ENCODE measurements around the gene SLC35E3.
"Not testable (repeated sequence)": the region's sequence is repeated elsewhere in the genome, so short reads cannot be mapped to it uniquely, and the experiment has no call there.

Gene SLC35E3

GRCh38 chr12:68815232-68815927, 69.4 kb downstream of the SLC35E3 start:
- Histone ChIP-seq H3K9ac (ENCODE audit: low read length) (no peak overlapping the region), H3K4me1 (ENCODE audit: control insufficient read depth, insufficient read depth, low read length) (no peaks in the 10 kb centered on the region), H3K36me3 (ENCODE audit: control insufficient read depth, insufficient read depth, low read length) (peaks cover 95% of the 10 kb centered on the region), H3K27ac (ENCODE audit: low read depth, low read length) (no peak overlapping the region), H3K9me3 (ENCODE audit: control insufficient read depth, insufficient read depth, low read depth, low read length) (no peaks in the 10 kb centered on the region), H3K27me3 (ENCODE audit: control insufficient read depth, insufficient read depth, low read length) (no peaks in the 10 kb centered on the region), H3K4me3 (ENCODE audit: low read depth, low read length) (no peak overlapping the region)

DNA sequence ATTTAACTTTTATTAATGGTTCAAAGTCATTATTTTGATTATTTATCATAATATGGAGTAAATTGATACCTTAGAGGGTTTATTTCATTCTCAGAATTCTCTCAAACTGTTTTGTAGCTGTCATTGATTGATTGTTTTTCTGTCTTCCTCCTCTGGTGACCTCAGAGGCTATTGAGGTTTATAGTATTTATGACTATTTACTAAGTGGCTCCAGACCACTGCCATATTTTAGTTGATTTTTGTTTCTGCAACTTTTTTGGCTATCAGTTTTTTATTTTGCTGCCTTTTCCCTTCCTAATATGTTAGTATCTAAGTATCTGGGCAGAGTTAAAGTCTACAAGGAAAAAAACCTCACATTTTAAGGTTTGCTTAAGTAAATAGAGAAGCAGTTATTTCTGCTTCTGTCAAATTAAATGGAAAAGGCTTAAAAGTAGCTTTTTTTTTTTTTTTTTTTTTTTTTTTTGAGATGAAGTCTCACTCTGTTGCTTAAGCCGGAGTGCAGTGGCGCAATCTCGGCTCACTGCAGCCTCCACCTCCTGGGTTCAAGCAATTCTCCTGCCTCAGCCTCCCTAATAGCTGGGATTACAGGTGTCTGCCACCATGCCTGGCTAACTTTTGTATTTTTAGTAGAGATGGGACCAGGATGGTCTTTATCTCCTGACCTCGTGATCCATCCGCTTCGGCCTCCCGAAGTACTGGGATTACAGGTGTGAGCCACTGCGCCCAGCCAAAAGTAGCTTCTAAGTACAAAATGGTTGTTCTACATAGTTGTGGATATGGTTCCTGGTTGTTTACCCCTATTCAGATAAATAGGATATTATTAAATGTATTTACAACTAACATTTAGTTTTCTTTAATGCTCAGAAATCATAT, 70.2 kb downstream of the SLC35E3 start:
- Histone ChIP-seq H3K4me1 (ENCODE audit: control insufficient read depth, insufficient read depth, low read length) (no peaks in the 10 kb centered on the region), H3K36me3 (ENCODE audit: control insufficient read depth, insufficient read depth, low read length) (peaks cover 95% of the 10 kb centered on the region), H3K4me3 (ENCODE audit: low read depth, low read length) (no peak overlapping the region), H3K27ac (ENCODE audit: low read depth, low read length) (no peak overlapping the region), H3K27me3 (ENCODE audit: control insufficient read depth, insufficient read depth, low read length) (no peaks in the 10 kb centered on the region), H3K9ac (ENCODE audit: low read length) (no peak overlapping the region), H3K9me3 (ENCODE audit: control insufficient read depth, insufficient read depth, low read depth, low read length) (no peaks in the 10 kb centered on the region)

GRCh38 chr12:68819481-68819880, 73.5 kb downstream of the SLC35E3 start:
- not testable (repeated sequence) for H3K4me3 ChIP-seq (ENCODE audit: low read depth, low read length); H3K4me1 ChIP-seq (ENCODE audit: control insufficient read depth, insufficient read depth, low read length); H3K27ac ChIP-seq (ENCODE audit: low read depth, low read length); H3K9me3 ChIP-seq (ENCODE audit: control insufficient read depth, insufficient read depth, low read depth, low read length); H3K9ac ChIP-seq (ENCODE audit: low read length); H3K27me3 ChIP-seq (ENCODE audit: control insufficient read depth, insufficient read depth, low read length)
- H3K36me3 ChIP-seq (ENCODE audit: control insufficient read depth, insufficient read depth, low read length), result peaks cover 97% of the 10 kb centered on the region

DNA sequence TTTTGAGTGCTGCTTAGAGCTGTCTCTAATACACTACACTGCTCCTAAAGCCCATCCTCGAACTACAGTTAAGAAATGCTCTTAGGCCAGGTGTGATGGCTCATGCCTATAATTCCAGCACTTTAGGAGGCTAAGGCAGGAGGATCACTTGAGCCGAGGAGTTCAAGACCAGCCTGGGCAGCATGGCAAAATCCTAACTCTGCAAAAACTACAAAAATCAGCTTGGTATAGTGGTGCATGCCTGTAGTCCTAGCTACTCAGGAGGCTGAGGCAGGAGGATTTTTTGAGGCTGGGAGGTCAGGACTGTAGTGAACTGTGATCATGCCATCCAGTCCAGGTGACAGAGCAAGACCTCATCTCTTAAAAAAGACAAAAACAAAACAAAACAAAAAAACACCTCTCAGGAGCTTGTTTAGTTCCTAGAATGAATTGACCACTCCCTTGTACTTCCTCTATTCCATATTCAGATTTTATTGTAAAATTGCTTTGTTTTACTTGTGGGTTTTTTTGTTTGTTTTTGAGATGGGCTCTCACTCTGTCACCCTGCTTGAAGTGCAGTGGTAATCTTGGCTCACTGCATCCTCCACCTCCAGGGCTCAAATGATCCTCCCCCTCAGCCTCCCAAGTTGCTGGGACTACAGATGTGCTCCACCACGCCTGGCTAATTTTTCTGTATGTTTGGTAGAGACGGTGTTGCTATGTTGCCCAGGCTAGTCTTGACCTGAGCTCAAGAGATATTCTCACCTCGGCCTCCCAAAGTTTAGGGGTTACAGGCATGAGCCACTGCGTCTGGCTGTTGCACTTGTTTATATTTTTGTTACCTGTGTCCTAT, 75.6 kb downstream of the SLC35E3 start:
- Histone ChIP-seq H3K4me1 (ENCODE audit: control insufficient read depth, insufficient read depth, low read length) (no peaks in the 10 kb centered on the region), H3K9ac (ENCODE audit: low read length) (no peak overlapping the region), H3K27ac (ENCODE audit: low read depth, low read length) (no peak overlapping the region), H3K4me3 (ENCODE audit: low read depth, low read length) (no peak overlapping the region), H3K27me3 (ENCODE audit: control insufficient read depth, insufficient read depth, low read length) (no peaks in the 10 kb centered on the region), H3K36me3 (ENCODE audit: control insufficient read depth, insufficient read depth, low read length) (peaks cover 95% of the 10 kb centered on the region), H3K9me3 (ENCODE audit: control insufficient read depth, insufficient read depth, low read depth, low read length) (no peaks in the 10 kb centered on the region)

DNA sequence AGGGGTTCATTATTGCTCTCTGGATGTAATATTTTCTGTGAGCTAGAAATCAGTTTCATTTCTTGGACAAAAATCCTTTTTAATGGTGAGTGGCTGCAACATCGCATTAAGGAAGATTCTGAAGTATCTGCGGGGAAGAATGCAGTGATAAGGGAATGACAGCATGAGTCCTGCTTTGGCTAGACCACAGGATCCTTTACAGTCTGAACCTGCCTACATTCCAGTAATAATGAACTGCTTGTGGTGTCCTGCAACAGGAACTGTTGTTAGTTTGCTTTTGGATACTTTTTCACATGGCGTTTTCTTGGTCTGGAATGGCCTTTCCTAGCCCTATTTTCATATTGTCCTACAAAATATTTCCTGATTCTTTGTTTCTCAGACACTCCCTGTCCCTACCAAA, 77.7 kb downstream of the SLC35E3 start:
- H3K4me1 ChIP-seq (ENCODE audit: control insufficient read depth, insufficient read depth, low read length), result no peaks in the 10 kb centered on the region
- H3K4me3 ChIP-seq (ENCODE audit: low read depth, low read length), result no peak overlapping the region
- no peak overlapping the region for H3K9ac ChIP-seq (ENCODE audit: low read length)
- H3K9me3 ChIP-seq (ENCODE audit: control insufficient read depth, insufficient read depth, low read depth, low read length), result no peaks in the 10 kb centered on the region
- peaks cover 99% of the 10 kb centered on the region for H3K36me3 ChIP-seq (ENCODE audit: control insufficient read depth, insufficient read depth, low read length)
- no peak overlapping the region for H3K27ac ChIP-seq (ENCODE audit: low read depth, low read length)
- no peaks in the 10 kb centered on the region for H3K27me3 ChIP-seq (ENCODE audit: control insufficient read depth, insufficient read depth, low read length)

DNA sequence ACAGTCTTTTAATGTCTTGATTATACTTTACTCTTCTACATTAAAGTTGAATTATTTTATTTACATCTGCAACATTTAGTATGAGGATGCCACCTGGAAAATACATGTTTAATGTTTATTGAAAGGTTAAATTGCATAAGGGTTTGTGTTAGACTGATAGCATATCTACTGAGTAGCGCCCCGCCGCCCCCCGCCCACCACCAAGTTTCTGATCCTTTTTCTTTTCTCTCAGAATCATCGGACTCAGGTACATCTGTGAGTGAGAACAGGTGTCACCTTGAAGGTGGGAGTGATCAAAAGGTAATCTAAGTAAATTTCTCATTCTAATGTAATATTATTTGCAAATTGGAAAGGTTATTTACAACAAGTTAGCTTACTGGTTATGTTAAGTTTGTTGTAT, 78.2 kb downstream of the SLC35E3 start:
- no peaks in the 10 kb centered on the region for H3K9me3 ChIP-seq (ENCODE audit: control insufficient read depth, insufficient read depth, low read depth, low read length)
- no peaks in the 10 kb centered on the region for H3K27me3 ChIP-seq (ENCODE audit: control insufficient read depth, insufficient read depth, low read length)
- H3K4me1 ChIP-seq (ENCODE audit: control insufficient read depth, insufficient read depth, low read length), result no peaks in the 10 kb centered on the region
- peaks cover 99% of the 10 kb centered on the region for H3K36me3 ChIP-seq (ENCODE audit: control insufficient read depth, insufficient read depth, low read length)
- H3K9ac ChIP-seq (ENCODE audit: low read length), result no peak overlapping the region
- H3K27ac ChIP-seq (ENCODE audit: low read depth, low read length), result no peak overlapping the region
- no peak overlapping the region for H3K4me3 ChIP-seq (ENCODE audit: low read depth, low read length)

DNA sequence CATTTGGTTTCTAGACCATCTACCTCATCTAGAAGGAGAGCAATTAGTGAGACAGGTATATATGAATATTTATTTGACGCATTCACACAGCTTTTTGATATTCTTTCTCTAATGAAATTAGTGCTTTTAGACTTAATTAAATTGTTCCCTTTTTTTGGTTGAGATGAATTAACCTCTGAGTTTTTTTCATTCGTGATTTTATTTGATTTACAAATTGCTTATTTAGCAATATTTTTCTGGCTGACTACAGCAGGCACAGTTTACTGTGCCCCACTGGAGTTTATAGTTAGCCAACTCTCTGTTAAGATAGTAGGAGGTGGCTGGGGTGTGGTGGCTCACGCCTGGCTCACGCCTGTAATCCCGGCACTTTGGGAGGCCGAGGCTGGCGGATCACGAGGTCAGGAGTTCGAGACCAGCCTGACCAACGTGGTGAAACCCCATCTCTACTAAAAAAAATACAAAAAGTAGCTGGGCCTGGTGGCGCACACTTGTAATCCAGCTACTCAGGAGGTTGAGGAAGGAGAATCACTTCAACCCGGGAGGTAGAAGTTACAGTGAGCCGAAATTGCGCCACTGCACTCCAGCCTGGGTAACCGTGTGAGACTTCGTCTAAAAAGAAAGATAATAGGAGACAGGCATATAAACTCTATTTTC, 78.7 kb downstream of the SLC35E3 start:
- Histone ChIP-seq H3K4me3 (ENCODE audit: low read depth, low read length) (no peak overlapping the region), H3K4me1 (ENCODE audit: control insufficient read depth, insufficient read depth, low read length) (no peaks in the 10 kb centered on the region), H3K27ac (ENCODE audit: low read depth, low read length) (no peak overlapping the region), H3K36me3 (ENCODE audit: control insufficient read depth, insufficient read depth, low read length) (peaks cover 99% of the 10 kb centered on the region), H3K9me3 (ENCODE audit: control insufficient read depth, insufficient read depth, low read depth, low read length) (no peaks in the 10 kb centered on the region), H3K9ac (ENCODE audit: low read length) (no peak overlapping the region), H3K27me3 (ENCODE audit: control insufficient read depth, insufficient read depth, low read length) (no peaks in the 10 kb centered on the region)

DNA sequence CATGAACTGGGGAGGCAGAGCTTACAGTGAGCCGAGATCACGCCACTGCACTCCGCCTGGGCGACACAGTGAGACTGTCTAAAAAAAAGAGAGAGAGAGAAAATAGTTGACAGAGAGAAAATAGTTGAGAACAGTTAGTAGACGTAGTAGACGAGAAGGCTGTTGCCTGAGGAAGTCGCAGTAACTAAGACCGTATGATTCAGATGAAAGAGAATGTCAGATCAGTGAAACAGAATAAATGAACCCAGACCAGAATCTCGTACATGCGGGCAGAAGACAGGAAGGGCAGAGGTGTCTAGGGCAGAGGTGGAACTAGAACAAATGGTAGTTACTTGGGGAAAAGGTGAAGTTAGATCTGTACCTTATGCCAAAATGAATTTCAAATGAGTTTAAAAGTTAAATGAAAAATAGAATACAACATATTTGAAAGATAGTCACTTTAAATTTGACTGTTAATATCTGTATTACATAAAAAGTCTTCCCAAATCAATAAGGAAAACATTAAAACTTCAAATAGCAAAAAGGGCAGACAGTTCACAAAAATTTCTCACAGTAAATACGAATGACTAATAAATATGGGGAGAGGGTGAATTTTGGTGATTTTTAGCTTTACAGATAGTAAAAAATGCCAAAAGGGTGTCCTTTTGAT, 79.7 kb downstream of the SLC35E3 start:
- no peak overlapping the region for H3K4me3 ChIP-seq (ENCODE audit: low read depth, low read length)
- no peaks in the 10 kb centered on the region for H3K9me3 ChIP-seq (ENCODE audit: control insufficient read depth, insufficient read depth, low read depth, low read length)
- no peak overlapping the region for H3K27ac ChIP-seq (ENCODE audit: low read depth, low read length)
- H3K9ac ChIP-seq (ENCODE audit: low read length), result no peak overlapping the region
- no peaks in the 10 kb centered on the region for H3K4me1 ChIP-seq (ENCODE audit: control insufficient read depth, insufficient read depth, low read length)
- H3K27me3 ChIP-seq (ENCODE audit: control insufficient read depth, insufficient read depth, low read length), result no peaks in the 10 kb centered on the region
- peaks cover 98% of the 10 kb centered on the region for H3K36me3 ChIP-seq (ENCODE audit: control insufficient read depth, insufficient read depth, low read length)

- Histone ChIP-seq H3K4me1 (ENCODE audit: control insufficient read depth, insufficient read depth, low read length) (0 out of 2 replicates have a peak, but pooled peaks cover 2% of the 10 kb centered on the region), H3K9me3 (ENCODE audit: control insufficient read depth, insufficient read depth, low read depth, low read length) (no peaks in the 10 kb centered on the region), H3K27ac (ENCODE audit: low read depth, low read length) (no peak overlapping the region), H3K27me3 (ENCODE audit: control insufficient read depth, insufficient read depth, low read length) (no peaks in the 10 kb centered on the region), H3K9ac (ENCODE audit: low read length) (no peak overlapping the region), H3K36me3 (ENCODE audit: control insufficient read depth, insufficient read depth, low read length) (peaks cover 91% of the 10 kb centered on the region), H3K4me3 (ENCODE audit: low read depth, low read length) (no peak overlapping the region)
These were observed 82.1 kb downstream of the SLC35E3 start for GRCh38 chr12:68827895-68828671.

DNA sequence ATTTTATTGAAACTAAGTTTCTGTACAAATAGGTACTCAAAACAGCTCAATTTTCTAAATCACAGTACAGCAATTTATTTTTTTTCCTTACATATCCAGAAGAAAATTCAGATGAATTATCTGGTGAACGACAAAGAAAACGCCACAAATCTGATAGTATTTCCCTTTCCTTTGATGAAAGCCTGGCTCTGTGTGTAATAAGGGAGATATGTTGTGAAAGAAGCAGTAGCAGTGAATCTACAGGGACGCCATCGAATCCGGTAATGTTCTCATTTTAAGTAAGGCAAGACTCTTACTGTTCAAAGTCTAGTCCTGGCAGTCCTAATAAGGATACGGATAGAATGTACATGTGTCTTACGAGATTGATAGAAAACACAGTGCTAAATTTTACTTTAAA, 82.7 kb downstream of the SLC35E3 start:
- Histone ChIP-seq H3K4me1 (ENCODE audit: control insufficient read depth, insufficient read depth, low read length) (0 out of 2 replicates have a peak, but pooled peaks cover 2% of the 10 kb centered on the region), H3K4me3 (ENCODE audit: low read depth, low read length) (no peak overlapping the region), H3K9me3 (ENCODE audit: control insufficient read depth, insufficient read depth, low read depth, low read length) (no peaks in the 10 kb centered on the region), H3K27ac (ENCODE audit: low read depth, low read length) (no peak overlapping the region), H3K27me3 (ENCODE audit: control insufficient read depth, insufficient read depth, low read length) (no peaks in the 10 kb centered on the region), H3K36me3 (ENCODE audit: control insufficient read depth, insufficient read depth, low read length) (peaks cover 89% of the 10 kb centered on the region), H3K9ac (ENCODE audit: low read length) (no peak overlapping the region)
